ENCODE results near the gene TENT4B. TPM values are rescaled to one million over a fixed set of nuclear protein-coding genes. Genes with fewer than 3 reads are reported as not detected.

The TENT4B gene
- polyA plus RNA-seq, 1 of the 3 experiments (the other 2 are of a cell fraction), result 5.6 TPM

GRCh38 chr16:50260206-50261159 is 107.4 kb downstream of the TENT4B start:
- no peaks in the 10 kb centered on the region for H3K9me3 ChIP-seq
- H4K20me1 ChIP-seq (ENCODE audit: insufficient read depth), result no peaks in the 10 kb centered on the region
- H2AFZ ChIP-seq (ENCODE audit: low read depth), result no peak overlapping the region
- no peak overlapping the region for H3K9ac ChIP-seq
- no peaks in the 10 kb centered on the region for H3K27me3 ChIP-seq (ENCODE audit: insufficient read depth)
- peaks cover 3% of the 10 kb centered on the region for H3F3A ChIP-seq (replicated peaks; ENCODE audit: insufficient read depth)
- no peaks in the 10 kb centered on the region for H3K36me3 ChIP-seq (replicated peaks in 1 of 2; ENCODE audit: control insufficient read depth in 1 of 2, insufficient read depth in 2 of 2, low read length in 1 of 2)
- H3K4me2 ChIP-seq, result no peak overlapping the region
- no peak overlapping the region for H3K27ac ChIP-seq (ENCODE audit: low read depth in 2 of 2, low read length in 1 of 2)
- 91% methylated on average over 7 of the region's 9 CpGs for WGBS (ENCODE audit: low lambda C conversion rate)
- peaks cover 7 to 13% of the 10 kb centered on the region in 2 experiments; a peak in 2 of 4 replicates for H3K4me1 ChIP-seq (ENCODE audit: control insufficient read depth in 1 of 2, insufficient read depth in 2 of 2, low read depth in 1 of 2, low read length in 1 of 2)
- ChIA-PET POLR2A (no interaction called here), CTCF (interaction anchor here (0.5 to 2.0 kb wide), 4 partner anchors 10 to 527 kb away, joined by 3 to 8 read pairs (median 4); no protein-coding TSS in a partner anchor)
- H3K79me2 ChIP-seq (ENCODE audit: insufficient read depth), result no peaks in the 10 kb centered on the region
- no peak for DNase-seq
- H3K4me3 ChIP-seq (ENCODE audit: low read depth in 2 of 2, low read length in 1 of 2), result no peak overlapping the region
- H3K9me2 ChIP-seq, result no peaks in the 10 kb centered on the region
- TF ChIP-seq IRF3 (IDR thresholded peaks at IDR 0.05; ENCODE audit: low read depth, low read length), result no peak
- no peak for TF ChIP-seq RXRA (IDR thresholded peaks at IDR 0.05; ENCODE audit: borderline replicate concordance, low read depth)
- no peak for TF ChIP-seq MXI1 (IDR thresholded peaks at IDR 0.05; ENCODE audit: low read depth, low read length)
- TF ChIP-seq USF2 (IDR thresholded peaks at IDR 0.05; ENCODE audit: borderline replicate concordance, low read depth, low read length), result no peak
- no peak for TF ChIP-seq SIN3A (IDR thresholded peaks at IDR 0.05; ENCODE audit: borderline replicate concordance, low read depth, low read length)
- TF ChIP-seq FOXJ3 (CRISPR knock-in tag; IDR thresholded peaks at IDR 0.05), result no peak
- TF ChIP-seq TAF1 (IDR thresholded peaks at IDR 0.05; ENCODE audit: borderline replicate concordance, low read depth, low read length), result no peak
- no peak for TF ChIP-seq EZH2phosphoT487 (IDR thresholded peaks at IDR 0.05; ENCODE audit: borderline replicate concordance, low read depth)
- TF ChIP-seq MEF2A (IDR thresholded peaks at IDR 0.05; ENCODE audit: borderline replicate concordance, low read depth), result no peak
- TF ChIP-seq NFIC (IDR thresholded peaks at IDR 0.05; ENCODE audit: borderline replicate concordance), result no peak
- TF ChIP-seq, protein P1, sequence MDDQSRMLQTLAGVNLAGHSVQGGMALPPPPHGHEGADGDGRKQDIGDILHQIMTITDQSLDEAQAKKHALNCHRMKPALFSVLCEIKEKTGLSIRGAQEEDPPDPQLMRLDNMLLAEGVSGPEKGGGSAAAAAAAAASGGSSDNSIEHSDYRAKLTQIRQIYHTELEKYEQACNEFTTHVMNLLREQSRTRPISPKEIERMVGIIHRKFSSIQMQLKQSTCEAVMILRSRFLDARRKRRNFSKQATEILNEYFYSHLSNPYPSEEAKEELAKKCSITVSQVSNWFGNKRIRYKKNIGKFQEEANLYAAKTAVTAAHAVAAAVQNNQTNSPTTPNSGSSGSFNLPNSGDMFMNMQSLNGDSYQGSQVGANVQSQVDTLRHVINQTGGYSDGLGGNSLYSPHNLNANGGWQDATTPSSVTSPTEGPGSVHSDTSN (IDR thresholded peaks at IDR 0.05), result no peak
- no peak for TF ChIP-seq USF1 (IDR thresholded peaks at IDR 0.05; ENCODE audit: borderline replicate concordance, low read depth)
- TF ChIP-seq ZBTB33 (IDR thresholded peaks at IDR 0.05; ENCODE audit: borderline replicate concordance, low read depth), result no peak
- TF ChIP-seq RCOR1 (IDR thresholded peaks at IDR 0.05; ENCODE audit: low read length), result no peak
- TF ChIP-seq EP300 (IDR thresholded peaks at IDR 0.05; ENCODE audit: borderline replicate concordance in 1 of 2, low read depth in 1 of 2, low read length in 1 of 2), result no peak

Data from SK-N-SH (cell line).